ENCODE results near the gene WWOX. TPM values are rescaled to one million over a fixed set of nuclear protein-coding genes. Genes with fewer than 3 reads are reported as not detected.
A peak's percentile ranks its signal among the peaks of the same experiment; 100 is the strongest.
"Not testable (repeated sequence)": the region's sequence is repeated elsewhere in the genome, so short reads cannot be mapped to it uniquely, and the experiment has no call there.

Gene WWOX
- total RNA-seq, 1 donor from 2014 or later: 17.8 TPM

- Mint-ChIP-seq H3K4me3 (no peak overlapping the region), H3K9me3 (no peaks in the 10 kb centered on the region), H3K27ac (no peak overlapping the region), H3K36me3 (ENCODE audit: low read depth) (no peaks in the 10 kb centered on the region), H3K4me1 (ENCODE audit: low read depth) (no peaks in the 10 kb centered on the region), H3K27me3 (ENCODE audit: insufficient read depth) (peaks cover 4% of the 10 kb centered on the region)
- intact Hi-C loops (cut with micrococcal nuclease): no loop called here
- no peak for DNase-seq (ENCODE audit: low spot score)
Observed at GRCh38 chr16:79253100-79253631, 1153.7 kb downstream of the WWOX start.

- H3K4me3 Mint-ChIP-seq: no peak overlapping the region
- intact Hi-C loops (cut with micrococcal nuclease): no loop called here
- no peaks in the 10 kb centered on the region for H3K36me3 Mint-ChIP-seq (ENCODE audit: low read depth)
- DNase-seq (ENCODE audit: low spot score): no peak
- no peak overlapping the region for H3K27ac Mint-ChIP-seq
- peaks cover 9% of the 10 kb centered on the region for H3K4me1 Mint-ChIP-seq (ENCODE audit: low read depth)
- peaks cover 6% of the 10 kb centered on the region for H3K27me3 Mint-ChIP-seq (ENCODE audit: insufficient read depth)
- no peaks in the 10 kb centered on the region for H3K9me3 Mint-ChIP-seq
Observed at GRCh38 chr16:79257953-79258490, 1158.6 kb downstream of the WWOX start.

GRCh38 chr16:79260890-79261289 lies 1161.4 kb downstream of the WWOX start:
- peaks cover 16% of the 10 kb centered on the region for H3K27me3 Mint-ChIP-seq (ENCODE audit: insufficient read depth)
- H3K4me3 Mint-ChIP-seq; H3K27ac Mint-ChIP-seq; H3K36me3 Mint-ChIP-seq (ENCODE audit: low read depth); DNase-seq (ENCODE audit: low spot score); H3K9me3 Mint-ChIP-seq; intact Hi-C loops (cut with micrococcal nuclease): not testable (repeated sequence)
- H3K4me1 Mint-ChIP-seq (ENCODE audit: low read depth): peaks cover 33% of the 10 kb centered on the region

GRCh38 chr16:79261481-79261940 lies 1162.1 kb downstream of the WWOX start:
- intact Hi-C loops (cut with micrococcal nuclease): no loop called here
- no peak overlapping the region for H3K4me3 Mint-ChIP-seq
- DNase-seq (ENCODE audit: low spot score): peak; percentile 14
- peaks cover 39% of the 10 kb centered on the region for H3K4me1 Mint-ChIP-seq (ENCODE audit: low read depth)
- H3K27ac Mint-ChIP-seq: no peak overlapping the region
- H3K27me3 Mint-ChIP-seq (ENCODE audit: insufficient read depth): peaks cover 16% of the 10 kb centered on the region
- peaks cover under 1% of the 10 kb centered on the region for H3K36me3 Mint-ChIP-seq (ENCODE audit: low read depth)
- peaks cover 13% of the 10 kb centered on the region for H3K9me3 Mint-ChIP-seq

GRCh38 chr16:79261944-79262552 lies 1162.6 kb downstream of the WWOX start:
- Mint-ChIP-seq H3K4me3 (no peak overlapping the region), H3K4me1 (ENCODE audit: low read depth) (peaks cover 44% of the 10 kb centered on the region), H3K27ac (no peak overlapping the region), H3K9me3 (peaks cover 16% of the 10 kb centered on the region), H3K36me3 (ENCODE audit: low read depth) (peaks cover 3% of the 10 kb centered on the region), H3K27me3 (ENCODE audit: insufficient read depth) (peaks cover 16% of the 10 kb centered on the region)
- intact Hi-C loops (cut with micrococcal nuclease): no loop called here
- DNase-seq (ENCODE audit: low spot score): no peak

Other genes with a start within 250 kb of the WWOX start
- not detected in 2 replicates for gene CLEC3A, start 77.1 kb upstream of the WWOX start, total RNA-seq

All from activated T-helper 1 cell treated with anti-CD3 and anti-CD28 coated beads, Interleukin-12 subunit alpha, Interleukin-12 subunit beta, Interleukin-2, Interleukin-4 antibody, amounts not matched to agents 30 ng/mL and 10 ng/mL and 1 ng/mL, durations not matched to agents 14 hours and 24 hours and 36 hours (primary cell).